Panc1 (cell line): ENCODE measurements around the gene WDR7.

Source experiments
- POLR2AphosphoS5 ChIP-seq: IDR thresholded peaks from 2 replicates; pipeline ENCODE4 v1.6.1; 2012; ENCODE audit warnings: mild to moderate bottlenecking, low read depth, low read length, moderate library complexity
- SIN3A ChIP-seq: IDR thresholded peaks from 2 replicates; pipeline ENCODE4 v1.6.1; 2012; ENCODE audit warnings: low read depth, mild to moderate bottlenecking, low read length, moderate library complexity, borderline replicate concordance; ENCODE audit not compliant: insufficient read depth
- TF ChIP-seq, protein P1 (sequence below), 2 experiments: IDR thresholded peaks; 2 replicates each; pipeline ENCODE4 v1.6.1; 2011 to 2012; ENCODE audit warnings: low read depth in 2 of 2, control low read depth in 1 of 2, low read length in 1 of 2, mild to moderate bottlenecking in 1 of 2, moderate library complexity in 1 of 2; ENCODE audit not compliant: insufficient read depth in 1 of 2
- TF ChIP-seq, protein P2 (sequence below): fragments of 450-650 bp; IDR thresholded peaks from 2 replicates; pipeline ENCODE4 v1.5.1; 2017; ENCODE audit warnings: mild to moderate bottlenecking

DNA sequence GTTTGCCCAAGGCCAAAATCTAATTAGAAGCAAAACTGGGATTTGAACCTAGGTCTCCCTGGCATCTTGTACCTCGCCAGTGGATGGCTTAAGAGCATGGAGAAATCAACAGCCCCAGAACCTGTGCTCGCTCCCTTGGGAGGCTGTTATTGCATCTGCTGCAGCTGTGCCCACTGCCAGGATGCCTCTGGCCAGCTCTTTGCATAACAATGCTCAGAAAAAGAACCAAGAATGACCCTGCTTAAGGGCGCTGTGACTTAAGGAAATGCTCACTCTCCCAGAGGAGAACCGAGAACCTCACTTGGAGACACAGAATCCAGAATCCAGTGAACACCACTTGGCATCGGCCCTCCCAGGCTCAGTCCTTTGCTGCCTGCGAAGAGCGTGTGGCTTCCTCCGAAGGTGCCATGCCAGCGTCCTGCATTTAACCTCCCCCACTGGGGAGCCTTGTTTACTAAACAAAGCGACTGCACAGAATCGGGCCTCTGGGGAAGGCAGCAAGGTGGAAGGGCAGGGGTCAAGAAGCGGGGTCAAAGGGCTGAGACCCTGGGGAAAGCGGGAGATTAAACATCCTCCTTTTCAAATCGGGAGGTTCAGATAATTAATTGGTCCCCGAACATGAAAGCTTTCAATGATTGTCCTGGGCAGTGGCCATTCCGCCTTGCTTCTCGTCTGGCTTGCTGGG, 424.7 kb downstream of the WDR7 start:
- TF ChIP-seq, protein P1, sequence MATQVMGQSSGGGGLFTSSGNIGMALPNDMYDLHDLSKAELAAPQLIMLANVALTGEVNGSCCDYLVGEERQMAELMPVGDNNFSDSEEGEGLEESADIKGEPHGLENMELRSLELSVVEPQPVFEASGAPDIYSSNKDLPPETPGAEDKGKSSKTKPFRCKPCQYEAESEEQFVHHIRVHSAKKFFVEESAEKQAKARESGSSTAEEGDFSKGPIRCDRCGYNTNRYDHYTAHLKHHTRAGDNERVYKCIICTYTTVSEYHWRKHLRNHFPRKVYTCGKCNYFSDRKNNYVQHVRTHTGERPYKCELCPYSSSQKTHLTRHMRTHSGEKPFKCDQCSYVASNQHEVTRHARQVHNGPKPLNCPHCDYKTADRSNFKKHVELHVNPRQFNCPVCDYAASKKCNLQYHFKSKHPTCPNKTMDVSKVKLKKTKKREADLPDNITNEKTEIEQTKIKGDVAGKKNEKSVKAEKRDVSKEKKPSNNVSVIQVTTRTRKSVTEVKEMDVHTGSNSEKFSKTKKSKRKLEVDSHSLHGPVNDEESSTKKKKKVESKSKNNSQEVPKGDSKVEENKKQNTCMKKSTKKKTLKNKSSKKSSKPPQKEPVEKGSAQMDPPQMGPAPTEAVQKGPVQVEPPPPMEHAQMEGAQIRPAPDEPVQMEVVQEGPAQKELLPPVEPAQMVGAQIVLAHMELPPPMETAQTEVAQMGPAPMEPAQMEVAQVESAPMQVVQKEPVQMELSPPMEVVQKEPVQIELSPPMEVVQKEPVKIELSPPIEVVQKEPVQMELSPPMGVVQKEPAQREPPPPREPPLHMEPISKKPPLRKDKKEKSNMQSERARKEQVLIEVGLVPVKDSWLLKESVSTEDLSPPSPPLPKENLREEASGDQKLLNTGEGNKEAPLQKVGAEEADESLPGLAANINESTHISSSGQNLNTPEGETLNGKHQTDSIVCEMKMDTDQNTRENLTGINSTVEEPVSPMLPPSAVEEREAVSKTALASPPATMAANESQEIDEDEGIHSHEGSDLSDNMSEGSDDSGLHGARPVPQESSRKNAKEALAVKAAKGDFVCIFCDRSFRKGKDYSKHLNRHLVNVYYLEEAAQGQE (IDR thresholded peaks at IDR 0.05; ENCODE audit: insufficient read depth in 1 of 2, low read depth in 2 of 2, low read length in 1 of 2) = no peak
- TF ChIP-seq, protein P2, sequence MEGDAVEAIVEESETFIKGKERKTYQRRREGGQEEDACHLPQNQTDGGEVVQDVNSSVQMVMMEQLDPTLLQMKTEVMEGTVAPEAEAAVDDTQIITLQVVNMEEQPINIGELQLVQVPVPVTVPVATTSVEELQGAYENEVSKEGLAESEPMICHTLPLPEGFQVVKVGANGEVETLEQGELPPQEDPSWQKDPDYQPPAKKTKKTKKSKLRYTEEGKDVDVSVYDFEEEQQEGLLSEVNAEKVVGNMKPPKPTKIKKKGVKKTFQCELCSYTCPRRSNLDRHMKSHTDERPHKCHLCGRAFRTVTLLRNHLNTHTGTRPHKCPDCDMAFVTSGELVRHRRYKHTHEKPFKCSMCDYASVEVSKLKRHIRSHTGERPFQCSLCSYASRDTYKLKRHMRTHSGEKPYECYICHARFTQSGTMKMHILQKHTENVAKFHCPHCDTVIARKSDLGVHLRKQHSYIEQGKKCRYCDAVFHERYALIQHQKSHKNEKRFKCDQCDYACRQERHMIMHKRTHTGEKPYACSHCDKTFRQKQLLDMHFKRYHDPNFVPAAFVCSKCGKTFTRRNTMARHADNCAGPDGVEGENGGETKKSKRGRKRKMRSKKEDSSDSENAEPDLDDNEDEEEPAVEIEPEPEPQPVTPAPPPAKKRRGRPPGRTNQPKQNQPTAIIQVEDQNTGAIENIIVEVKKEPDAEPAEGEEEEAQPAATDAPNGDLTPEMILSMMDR = no peak
- TF ChIP-seq POLR2AphosphoS5 (no peak), SIN3A (no peak)
